Stomach (tissue), 9 donors: ENCODE data around the gene SPATA1. TPM values are rescaled to one million over a fixed set of nuclear protein-coding genes. Genes with fewer than 3 reads are reported as not detected.

Source experiments
- DNase-seq, 2 donors: peaks; one replicate each; pipeline versions ENCODE4 v3.0.0 to v3.0.0-alpha.2; 2013 to 2019
- H3K27ac ChIP-seq, 5 donors: fragments of 200-600 bp in 4 of 5; sonication (generic) in 4 of 5; one replicate each; pipeline ENCODE4 v1.5.1; 2013 to 2019; ENCODE audit warnings: mild to moderate bottlenecking in 1 of 5, moderate library complexity in 1 of 5
- H3K27me3 ChIP-seq, 3 donors: fragments of 200-600 bp; sonication (generic); one replicate each; pipeline ENCODE4 v1.5.1; 2017 to 2019; ENCODE audit warnings: mixed run types in 1 of 3
- H3K36me3 ChIP-seq, 4 donors: fragments of 200-600 bp; sonication (generic); 1 replicate in 3 of 4; 2 replicates in 1 of 4; pipeline ENCODE4 v1.5.1; 2016 to 2019
- H3K4me1 ChIP-seq, 4 donors: fragments of 200-600 bp; sonication (generic); one replicate each; pipeline ENCODE4 v1.5.1; 2016 to 2019
- H3K4me3 ChIP-seq, 4 donors: fragments of 200-600 bp; sonication (generic) in 3 of 4; one replicate each; pipeline ENCODE4 v1.5.1; 2016 to 2019; ENCODE audit warnings: mild to moderate bottlenecking in 1 of 4
- H3K9me3 ChIP-seq, 4 donors: fragments of 200-600 bp; sonication (generic); one replicate each; pipeline ENCODE4 v1.5.1; 2016 to 2019
- EP300 ChIP-seq: sonication (generic); formaldehyde crosslinking; IDR thresholded peaks from one replicate; pipeline ENCODE4 v1.6.1; 2017; ENCODE audit warnings: antibody characterized with exemption
- POLR2A ChIP-seq, 4 donors: fragments of 450-650 bp; IDR thresholded peaks; one replicate each; pipeline ENCODE4 v1.6.1; 2016; ENCODE audit warnings: antibody characterized with exemption in 4 of 4, control low read depth in 2 of 4, mild to moderate bottlenecking in 1 of 4, moderate library complexity in 1 of 4
- POLR2AphosphoS5 ChIP-seq, 3 donors: sonication (generic); formaldehyde crosslinking; IDR thresholded peaks; one replicate each; pipeline ENCODE4 v1.6.1; 2016; ENCODE audit warnings: antibody characterized with exemption in 3 of 3
- WGBS, 5 donors: extraction: QIAGEN DNeasy Blood & Tissue Kit in 3 of 5; methylation state at CpG; one replicate each; pipeline versions ENCODE4 v1.1.5 to v1.1.7; 2013 to 2018; 5-methylcytosine and 5-hydroxymethylcytosine counted together
- intact Hi-C: fragments of 100-400 bp; cut with DNase I; formaldehyde crosslinking; loops from one replicate; pipeline ENCODE4 v1.15.1; 2023; ENCODE audit warnings: low total_unique reads
- polyA plus RNA-seq, 3 donors: library from polyadenylated mRNA; stranded (reverse); fragments of 200-250 nt; gene quantifications; one replicate each; pipeline ENCODE4 v1.2.3, GENCODE V29; 2013
- total RNA-seq, 5 donors: library from RNA; depleted of rRNA; stranded (reverse); fragments of >200 nt; gene quantifications; one replicate each; pipeline versions ENCODE4 v1.1.0 to v1.2.3, GENCODE V29; 2014 to 2016
- TF ChIP-seq, protein P1 (sequence below), 7 experiments: fragments of 450-650 bp in 4 of 7; fragments of 200-600 bp in 3 of 7; sonication (generic) in 3 of 7; IDR thresholded peaks; one replicate each; pipeline ENCODE4 v1.5.1; 2016 to 2019; ENCODE audit warnings: antibody characterized with exemption in 7 of 7, control low read depth in 2 of 7, mild to moderate bottlenecking in 1 of 7
- donor health status: healthy with polysubstance abuse.
- donor health status: Bipolar disorder and iron deficiency.
- donor health status: healthy.

Gene SPATA1
- total and polyA plus RNA-seq, 8 donors = 1.3 to 1.8 (median 1.5) TPM; not detected in 5

GRCh38 chr1:84488107-84488506 lies 18.1 kb upstream of the SPATA1 start:
- Histone ChIP-seq H3K4me1 (peaks cover 0 to 31% (median 11%) of the 10 kb centered on the region in 4 donors), H3K27ac (no peak overlapping the region), H3K36me3 (peaks cover 23 to 73% (median 69%) of the 10 kb centered on the region in 4 donors), H3K9me3 (no peaks in the 10 kb centered on the region), H3K27me3 (no peaks in the 10 kb centered on the region), H3K4me3 (no peak overlapping the region)
- no peak for DNase-seq
- TF ChIP-seq, protein P1, sequence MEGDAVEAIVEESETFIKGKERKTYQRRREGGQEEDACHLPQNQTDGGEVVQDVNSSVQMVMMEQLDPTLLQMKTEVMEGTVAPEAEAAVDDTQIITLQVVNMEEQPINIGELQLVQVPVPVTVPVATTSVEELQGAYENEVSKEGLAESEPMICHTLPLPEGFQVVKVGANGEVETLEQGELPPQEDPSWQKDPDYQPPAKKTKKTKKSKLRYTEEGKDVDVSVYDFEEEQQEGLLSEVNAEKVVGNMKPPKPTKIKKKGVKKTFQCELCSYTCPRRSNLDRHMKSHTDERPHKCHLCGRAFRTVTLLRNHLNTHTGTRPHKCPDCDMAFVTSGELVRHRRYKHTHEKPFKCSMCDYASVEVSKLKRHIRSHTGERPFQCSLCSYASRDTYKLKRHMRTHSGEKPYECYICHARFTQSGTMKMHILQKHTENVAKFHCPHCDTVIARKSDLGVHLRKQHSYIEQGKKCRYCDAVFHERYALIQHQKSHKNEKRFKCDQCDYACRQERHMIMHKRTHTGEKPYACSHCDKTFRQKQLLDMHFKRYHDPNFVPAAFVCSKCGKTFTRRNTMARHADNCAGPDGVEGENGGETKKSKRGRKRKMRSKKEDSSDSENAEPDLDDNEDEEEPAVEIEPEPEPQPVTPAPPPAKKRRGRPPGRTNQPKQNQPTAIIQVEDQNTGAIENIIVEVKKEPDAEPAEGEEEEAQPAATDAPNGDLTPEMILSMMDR (IDR thresholded peaks at IDR 0.05) = no peak
- TF ChIP-seq EP300 (no peak), POLR2AphosphoS5 (IDR thresholded peaks at IDR 0.05) (no peak), POLR2A (IDR thresholded peaks at IDR 0.05) (no peak)
- intact Hi-C loops = no loop called here
- WGBS, 5 donors = 58 to 90% (median 73%) methylated on average over 3 of the region's 3 CpGs

- H3K4me1 ChIP-seq = peaks cover 0 to 31% (median 11%) of the 10 kb centered on the region in 4 donors
- no peaks in the 10 kb centered on the region for H3K9me3 ChIP-seq
- intact Hi-C loops = no loop called here
- TF ChIP-seq POLR2A (IDR thresholded peaks at IDR 0.05) (no peak), POLR2AphosphoS5 (IDR thresholded peaks at IDR 0.05) (no peak), EP300 (no peak)
- TF ChIP-seq, protein P1 (IDR thresholded peaks at IDR 0.05) = no peak
- no peak overlapping the region for H3K4me3 ChIP-seq
- no peaks in the 10 kb centered on the region for H3K27me3 ChIP-seq
- peaks cover 19 to 70% (median 63%) of the 10 kb centered on the region in 4 donors for H3K36me3 ChIP-seq
- no peak for DNase-seq
- WGBS, 5 donors = 72 to 92% (median 78%) methylated on average over 2 of the region's 2 CpGs
- no peak overlapping the region for H3K27ac ChIP-seq
Measured at GRCh38 chr1:84489766-84490165, 16.4 kb upstream of the SPATA1 start.

DNA sequence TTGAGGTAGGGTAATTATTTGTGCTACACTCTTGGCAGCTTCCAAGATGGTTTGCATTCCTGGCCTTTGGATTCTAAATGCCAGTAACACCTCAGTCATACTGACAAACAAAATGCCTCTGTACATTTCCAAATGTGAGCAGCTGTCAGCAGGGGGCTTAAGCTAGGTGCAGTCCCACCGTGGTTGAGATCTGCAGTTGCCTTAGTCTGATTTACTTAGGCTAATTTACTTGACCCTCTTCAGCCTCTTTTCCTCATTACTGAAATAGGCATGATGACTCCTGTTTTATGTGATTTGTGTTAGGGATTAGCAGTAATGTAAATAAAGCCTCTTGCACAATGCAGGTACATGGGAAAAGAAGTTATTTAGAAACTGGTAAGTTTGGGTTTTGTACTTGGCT lies 13.5 kb upstream of the SPATA1 start:
- TF ChIP-seq EP300 = no peak
- TF ChIP-seq, protein P1 (IDR thresholded peaks at IDR 0.05) = no peak
- no peak for TF ChIP-seq POLR2AphosphoS5 (IDR thresholded peaks at IDR 0.05)
- no peak for TF ChIP-seq POLR2A (IDR thresholded peaks at IDR 0.05)
- intact Hi-C loops = no loop called here
- Histone ChIP-seq H3K4me3 (no peak overlapping the region), H3K4me1 (peaks cover 0 to 21% (median 10%) of the 10 kb centered on the region in 4 donors), H3K27me3 (no peaks in the 10 kb centered on the region), H3K27ac (no peak overlapping the region), H3K36me3 (peaks cover 22 to 85% (median 78%) of the 10 kb centered on the region in 4 donors), H3K9me3 (no peaks in the 10 kb centered on the region)
- 53 to 70% (median 67%) methylated on average over 1 of the region's 1 CpG for WGBS, 5 donors
- no peak for DNase-seq

DNA sequence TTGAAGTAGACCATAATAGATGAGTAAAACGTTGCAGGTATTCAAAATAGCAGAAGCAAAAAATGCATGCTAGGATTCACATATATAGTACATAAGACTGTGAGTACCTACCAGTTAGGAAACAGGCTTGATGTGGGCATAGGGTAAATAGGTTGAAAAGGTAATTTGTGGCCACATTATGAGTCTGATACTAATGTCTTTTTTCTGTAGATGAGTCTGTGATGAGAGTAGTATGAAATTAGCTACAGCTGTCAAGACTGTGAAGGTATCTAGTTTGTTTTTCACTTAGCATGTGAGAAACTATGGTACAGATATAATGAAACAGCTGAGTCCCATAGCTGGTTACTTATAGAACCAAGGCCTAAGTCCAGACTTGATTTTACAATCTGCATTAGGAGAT lies 12.4 kb upstream of the SPATA1 start:
- WGBS, 5 donors = 60 to 76% (median 72%) methylated on average over 1 of the region's 1 CpG
- intact Hi-C loops = no loop called here
- no peak for TF ChIP-seq POLR2A (IDR thresholded peaks at IDR 0.05)
- TF ChIP-seq, protein P1 (IDR thresholded peaks at IDR 0.05) = no peak
- TF ChIP-seq EP300 = no peak
- no peak for TF ChIP-seq POLR2AphosphoS5 (IDR thresholded peaks at IDR 0.05)

More for the DNA sequence above, 12.4 kb upstream of the SPATA1 start:
- Histone ChIP-seq H3K4me3 (no peak overlapping the region), H3K27me3 (no peaks in the 10 kb centered on the region), H3K27ac (no peak overlapping the region), H3K36me3 (peaks cover 27 to 95% (median 88%) of the 10 kb centered on the region in 4 donors), H3K4me1 (peaks cover 0 to 26% (median 16%) of the 10 kb centered on the region in 4 donors), H3K9me3 (no peaks in the 10 kb centered on the region)
- DNase-seq = no peak
